AG10803 (cell line): Measurements from ENCODE around the gene CETN1.

ENCODE experiments used
- DNase-seq: peaks from one replicate; pipeline ENCODE4 v3.0.0; 2010; ENCODE audit warnings: low read depth
- H3K4me3 ChIP-seq: 2 replicates; pipeline ENCODE4 v1.5.1; 2011; ENCODE audit warnings: mild to moderate bottlenecking, low read length, control low read depth
- TF ChIP-seq, protein P1 (sequence below): conservative IDR thresholded peaks from 2 replicates; pipeline ENCODE4 v1.5.1; 2011; ENCODE audit warnings: mild to moderate bottlenecking, low read length, control low read depth, inconsistent platforms

CETN1 gene

DNA sequence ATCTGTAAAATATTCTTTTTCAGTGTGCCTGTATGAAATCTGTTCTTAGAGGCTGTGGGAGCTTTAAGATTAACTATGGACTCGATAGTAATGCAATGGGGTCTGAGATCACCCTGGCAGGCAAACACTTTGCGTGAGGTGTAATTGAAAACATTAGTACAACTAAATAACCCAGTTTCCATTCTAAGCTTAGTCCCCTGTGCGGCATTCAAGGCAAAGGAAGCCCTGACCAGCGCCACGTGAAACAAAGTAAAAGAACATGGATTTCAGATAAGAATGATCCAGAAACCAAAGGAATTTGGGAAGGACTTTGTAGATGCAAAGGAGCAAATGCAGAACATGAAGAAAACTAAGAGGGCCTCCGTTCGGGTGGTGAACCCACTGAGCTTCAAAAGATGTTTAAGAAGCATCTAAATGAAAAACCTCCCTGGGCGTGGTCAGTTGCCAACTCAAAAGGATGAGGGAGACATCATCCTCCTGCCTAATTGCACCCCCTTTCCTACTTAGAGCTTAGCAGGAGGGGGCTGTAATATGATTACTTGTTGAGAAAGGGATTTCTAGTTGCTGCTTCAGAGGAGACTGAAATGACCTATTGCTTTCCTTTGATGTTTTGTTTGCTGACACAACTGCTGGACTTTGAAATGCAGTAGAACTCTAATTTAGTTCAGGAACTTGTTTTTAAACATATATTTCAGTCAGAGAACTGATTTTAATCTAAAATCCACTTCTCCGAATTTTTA lies 7.9 kb upstream of the CETN1 start:
- TF ChIP-seq, protein P1, sequence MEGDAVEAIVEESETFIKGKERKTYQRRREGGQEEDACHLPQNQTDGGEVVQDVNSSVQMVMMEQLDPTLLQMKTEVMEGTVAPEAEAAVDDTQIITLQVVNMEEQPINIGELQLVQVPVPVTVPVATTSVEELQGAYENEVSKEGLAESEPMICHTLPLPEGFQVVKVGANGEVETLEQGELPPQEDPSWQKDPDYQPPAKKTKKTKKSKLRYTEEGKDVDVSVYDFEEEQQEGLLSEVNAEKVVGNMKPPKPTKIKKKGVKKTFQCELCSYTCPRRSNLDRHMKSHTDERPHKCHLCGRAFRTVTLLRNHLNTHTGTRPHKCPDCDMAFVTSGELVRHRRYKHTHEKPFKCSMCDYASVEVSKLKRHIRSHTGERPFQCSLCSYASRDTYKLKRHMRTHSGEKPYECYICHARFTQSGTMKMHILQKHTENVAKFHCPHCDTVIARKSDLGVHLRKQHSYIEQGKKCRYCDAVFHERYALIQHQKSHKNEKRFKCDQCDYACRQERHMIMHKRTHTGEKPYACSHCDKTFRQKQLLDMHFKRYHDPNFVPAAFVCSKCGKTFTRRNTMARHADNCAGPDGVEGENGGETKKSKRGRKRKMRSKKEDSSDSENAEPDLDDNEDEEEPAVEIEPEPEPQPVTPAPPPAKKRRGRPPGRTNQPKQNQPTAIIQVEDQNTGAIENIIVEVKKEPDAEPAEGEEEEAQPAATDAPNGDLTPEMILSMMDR: no peak
- DNase-seq: no peak
- no peak overlapping the region for H3K4me3 ChIP-seq

DNA sequence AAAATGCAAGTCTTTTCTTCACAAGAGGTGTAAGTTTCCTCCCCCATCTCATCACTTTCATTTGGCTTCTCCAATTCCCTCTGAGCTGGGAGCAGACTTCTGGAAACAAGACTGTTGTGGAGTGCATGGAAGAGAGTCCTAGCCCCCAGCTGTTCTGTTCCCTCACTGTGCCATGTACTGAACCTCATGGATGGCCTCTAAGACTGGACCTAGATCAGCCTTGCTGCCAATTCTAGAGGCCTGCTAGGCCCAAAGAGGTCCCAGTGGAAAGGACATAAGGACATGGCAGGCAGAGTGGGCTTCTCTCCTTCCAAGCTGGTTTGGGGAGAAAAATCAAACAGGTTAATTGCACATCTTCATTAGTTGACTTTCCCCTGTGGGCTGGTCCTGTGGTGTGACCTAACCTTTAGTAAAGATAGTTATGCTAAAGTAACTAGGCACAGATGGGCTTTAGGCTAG lies 7.3 kb upstream of the CETN1 start:
- TF ChIP-seq, protein P1: no peak
- no peak overlapping the region for H3K4me3 ChIP-seq
- DNase-seq: no peak

DNA sequence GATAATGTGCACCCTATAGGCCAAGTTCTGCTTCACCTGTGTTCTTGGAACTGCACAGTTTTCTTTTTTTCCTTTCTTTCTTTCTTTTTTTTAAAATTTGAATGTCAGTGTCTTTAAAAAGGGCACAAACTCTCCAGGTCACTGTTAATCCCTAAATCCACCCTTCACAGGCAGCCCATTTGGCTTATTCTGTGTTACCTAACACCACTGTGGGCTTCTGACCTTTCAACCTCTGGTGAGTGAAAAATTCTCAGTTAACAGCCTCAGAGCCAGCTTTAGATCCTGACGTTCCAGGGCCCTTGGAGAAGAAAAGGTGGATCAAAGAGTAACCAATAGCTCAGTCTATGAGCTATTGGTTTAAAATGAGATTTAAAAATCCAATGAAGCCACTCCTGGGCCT lies 6.8 kb upstream of the CETN1 start:
- no peak for DNase-seq
- no peak overlapping the region for H3K4me3 ChIP-seq
- TF ChIP-seq, protein P1: no peak

DNA sequence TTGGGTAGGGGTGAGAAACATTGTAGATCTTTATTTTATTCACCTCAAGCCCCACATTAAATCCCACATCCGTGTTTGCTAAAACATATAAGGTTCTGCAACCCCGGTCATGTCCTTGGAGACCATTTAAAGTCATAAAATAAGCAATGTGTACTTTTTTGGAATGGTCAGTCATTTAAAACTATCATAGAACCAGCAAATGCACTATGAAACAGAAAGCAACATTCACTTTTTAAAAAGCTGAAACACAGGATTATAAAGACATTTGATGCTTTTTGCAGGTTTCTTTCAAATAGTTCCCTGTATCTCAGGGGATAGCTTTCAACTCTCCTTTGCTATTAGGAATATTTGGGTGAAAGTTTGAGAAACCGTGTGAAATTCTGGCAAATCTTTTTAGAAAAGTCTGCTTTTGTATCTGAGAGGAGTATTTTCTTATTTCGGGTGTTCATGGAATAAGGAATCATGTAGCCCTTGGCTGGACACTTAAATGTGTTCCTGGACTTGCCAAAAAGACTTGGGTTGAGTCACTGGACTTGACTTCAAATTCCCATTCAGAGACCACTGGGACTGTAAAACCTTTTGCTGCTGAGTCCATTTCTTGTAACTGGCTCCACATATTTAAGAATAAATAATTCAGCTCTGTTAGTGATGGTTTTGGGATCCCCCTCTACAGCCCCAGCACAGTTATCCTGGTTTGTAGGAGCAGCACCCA lies 5.9 kb upstream of the CETN1 start:
- H3K4me3 ChIP-seq: no peak overlapping the region
- TF ChIP-seq, protein P1: no peak
- no peak for DNase-seq

DNA sequence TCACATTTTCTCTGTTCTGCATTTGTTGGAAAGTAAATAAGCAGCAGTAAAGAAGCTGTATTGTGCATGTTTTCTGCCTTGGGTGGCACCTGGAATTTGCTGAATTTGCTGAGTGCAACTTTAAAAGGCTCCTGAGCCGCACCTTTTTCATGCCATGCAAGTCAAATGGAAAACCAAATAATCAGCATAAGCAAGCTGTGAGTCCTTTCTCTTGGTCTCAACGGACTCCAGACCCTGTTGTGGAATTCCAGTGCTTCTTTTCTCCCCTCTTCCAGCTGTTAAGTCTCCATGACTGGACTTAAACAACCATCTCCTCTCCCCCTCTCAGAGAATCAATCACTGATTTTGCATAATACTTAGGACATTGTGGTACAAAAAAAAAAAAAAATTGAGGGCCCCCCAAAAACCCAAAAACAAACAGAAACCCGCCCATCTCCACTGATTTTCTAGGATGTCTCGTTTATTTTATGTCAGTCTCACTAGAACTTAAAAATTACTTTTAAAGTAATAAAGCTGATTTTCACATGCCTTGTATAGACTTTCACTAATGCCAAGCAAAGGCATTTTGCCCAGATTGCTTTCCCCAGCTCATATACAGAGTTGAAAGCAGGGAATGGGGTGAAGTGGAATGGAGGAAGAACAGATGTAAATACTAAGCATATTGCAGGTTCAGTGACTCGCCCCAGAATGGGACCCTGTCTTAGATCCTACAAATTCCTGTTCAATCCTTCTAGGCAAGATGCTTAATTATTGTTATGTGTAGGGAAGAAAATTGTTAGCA lies 5.1 kb upstream of the CETN1 start:
- TF ChIP-seq, protein P1: no peak
- DNase-seq: no peak
- no peak overlapping the region for H3K4me3 ChIP-seq

DNA sequence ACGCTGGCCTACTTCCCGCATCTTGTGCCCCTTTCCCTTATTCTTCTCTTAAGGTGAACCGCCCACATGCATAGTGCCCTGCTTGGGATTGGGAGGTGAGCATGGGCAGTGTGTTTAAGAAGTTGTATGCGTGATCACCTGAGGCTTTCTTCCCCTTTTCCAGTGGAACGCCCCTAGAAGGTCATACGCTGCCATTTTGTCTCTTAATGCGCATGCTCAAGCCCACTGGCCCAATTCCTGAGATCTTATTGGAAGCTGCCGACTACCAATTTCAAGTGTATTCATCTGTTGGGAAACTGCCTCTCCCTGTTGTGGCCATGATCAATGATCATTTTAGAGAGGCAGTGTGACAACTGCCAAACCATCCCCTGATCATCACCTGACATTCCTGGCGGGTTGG lies 3.3 kb upstream of the CETN1 start:
- DNase-seq: no peak
- H3K4me3 ChIP-seq: no peak overlapping the region
- TF ChIP-seq, protein P1: no peak
